Activated CD8-positive, alpha-beta memory T cell treated with anti-CD3 and anti-CD28 coated beads, Interleukin-2, amount 50 U/mL, for 24 hours (primary cell): Measurements from ENCODE around the gene PSMD6.

ENCODE experiments used
- DNase-seq: peaks from one replicate; pipeline ENCODE4 v3.0.0-alpha.2; 2020; ENCODE audit errors: extremely low read depth

PSMD6 gene

DNA sequence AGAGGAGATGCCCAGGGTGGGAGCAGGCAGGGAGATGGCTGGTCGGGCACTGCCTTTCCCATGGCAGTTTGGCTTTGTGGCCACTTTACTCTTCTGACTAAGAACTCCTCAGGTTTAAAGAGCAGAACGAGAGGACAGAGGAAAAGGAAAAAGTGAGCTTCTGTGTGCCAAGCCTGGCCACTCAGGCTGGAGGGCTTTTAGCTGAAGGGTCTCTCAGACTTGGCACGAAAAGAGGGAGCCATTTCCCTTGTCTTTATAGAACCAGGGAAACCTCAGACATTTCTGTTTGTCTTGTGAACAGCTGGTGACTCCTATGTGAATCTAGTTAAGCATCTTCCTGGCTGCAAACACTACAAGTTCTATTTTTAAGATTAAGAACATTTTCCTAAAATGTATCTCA, 23.3 kb upstream of the PSMD6 start:
- no peak for DNase-seq

- DNase-seq = no peak
Observed at GRCh38 chr3:64042952-64043351, 19.7 kb upstream of the PSMD6 start.

GRCh38 chr3:64039981-64040733, 16.9 kb upstream of the PSMD6 start:
- no peak for DNase-seq

GRCh38 chr3:64039332-64039731, 16.0 kb upstream of the PSMD6 start:
- DNase-seq = no peak

DNA sequence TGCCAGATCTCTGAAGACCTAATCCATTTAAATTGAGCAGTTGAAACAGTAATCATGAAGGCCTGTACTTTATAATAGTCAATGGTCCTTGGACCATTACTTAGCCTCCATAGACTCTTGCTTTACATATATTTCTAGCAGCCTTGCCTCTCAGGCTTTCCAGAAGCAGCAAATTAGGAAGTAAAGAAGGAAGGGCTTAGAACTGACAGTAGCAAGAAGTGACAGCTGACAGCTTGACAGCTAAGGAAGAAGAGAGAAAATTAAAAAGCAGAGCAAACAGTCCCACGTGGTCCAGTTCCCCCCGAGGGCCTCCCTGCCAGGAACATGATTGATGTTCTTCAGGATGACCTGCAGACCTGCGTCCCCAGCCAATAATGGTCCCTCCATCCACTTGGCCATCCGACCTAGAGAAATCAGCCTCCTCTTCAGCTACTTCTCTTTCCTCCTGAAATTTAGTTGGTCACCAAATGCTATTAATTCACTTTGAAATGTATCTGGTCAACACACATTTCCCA, 15.0 kb upstream of the PSMD6 start:
- DNase-seq = no peak

DNA sequence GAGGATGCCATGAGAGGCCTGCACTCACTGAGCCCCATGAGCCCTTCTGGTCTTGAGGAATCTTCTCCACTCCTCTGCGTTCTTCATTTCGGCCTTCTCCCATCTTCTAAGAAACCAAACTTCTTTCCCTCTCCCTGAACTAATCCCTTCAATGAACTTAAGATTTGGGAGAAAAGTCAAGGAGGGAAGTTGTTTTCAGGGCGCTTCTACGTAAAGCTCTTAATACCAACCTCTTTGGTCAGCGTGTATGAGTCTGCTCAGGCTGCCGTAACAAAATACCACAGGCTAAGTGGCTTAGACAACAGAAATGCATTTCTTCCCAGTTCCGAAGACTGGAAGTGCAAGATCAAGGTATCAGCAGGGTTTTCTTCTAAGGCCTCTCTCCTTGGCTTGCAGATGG, 13.8 kb upstream of the PSMD6 start:
- no peak for DNase-seq

- DNase-seq = no peak
Observed at GRCh38 chr3:64033069-64033468, 9.8 kb upstream of the PSMD6 start.

GRCh38 chr3:64031540-64032508, 8.5 kb upstream of the PSMD6 start:
- DNase-seq = no peak

- peak; percentile 56 for DNase-seq
Observed at GRCh38 chr3:64030741-64031140, 7.4 kb upstream of the PSMD6 start.

- no peak for DNase-seq
Observed at GRCh38 chr3:64029287-64029686, 6.0 kb upstream of the PSMD6 start.

DNA sequence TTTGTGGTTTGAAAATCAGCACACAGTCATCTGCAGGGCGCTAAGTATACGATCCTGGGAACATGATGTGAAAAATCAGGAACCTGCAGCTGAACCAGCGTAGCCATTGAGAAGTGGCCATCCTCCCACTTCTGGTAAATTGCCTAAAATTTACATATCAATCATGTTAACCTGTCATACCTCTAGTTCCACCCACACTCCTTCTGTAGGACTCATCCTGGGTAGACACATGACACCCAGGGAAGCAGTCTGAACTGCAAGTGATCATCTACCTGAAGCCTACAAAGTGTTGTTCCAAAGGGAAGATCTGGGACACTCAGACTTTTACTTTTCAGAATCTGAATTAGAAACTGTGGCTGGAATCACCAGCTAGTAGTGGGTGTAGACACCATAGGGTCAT, 5.5 kb upstream of the PSMD6 start:
- DNase-seq = no peak

DNA sequence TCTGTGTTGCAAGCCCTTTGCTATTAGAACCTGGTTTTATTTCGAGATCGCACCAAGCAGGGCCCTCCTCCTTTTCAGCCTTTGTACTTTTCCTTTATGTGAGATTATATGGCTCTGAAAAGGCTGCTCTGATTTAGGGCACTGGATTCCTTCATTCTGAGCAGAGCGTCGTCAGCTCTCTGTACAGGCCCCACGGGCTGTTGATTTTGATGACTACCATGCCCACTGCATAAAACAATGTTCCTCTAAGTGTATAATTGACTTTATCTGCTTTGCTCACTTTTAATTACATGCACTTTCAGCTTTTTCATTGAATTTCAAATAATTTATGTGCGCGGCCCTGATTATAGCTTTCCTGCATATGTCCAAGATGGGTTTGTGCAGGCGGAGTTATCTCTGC, 4.4 kb upstream of the PSMD6 start:
- DNase-seq = no peak

DNA sequence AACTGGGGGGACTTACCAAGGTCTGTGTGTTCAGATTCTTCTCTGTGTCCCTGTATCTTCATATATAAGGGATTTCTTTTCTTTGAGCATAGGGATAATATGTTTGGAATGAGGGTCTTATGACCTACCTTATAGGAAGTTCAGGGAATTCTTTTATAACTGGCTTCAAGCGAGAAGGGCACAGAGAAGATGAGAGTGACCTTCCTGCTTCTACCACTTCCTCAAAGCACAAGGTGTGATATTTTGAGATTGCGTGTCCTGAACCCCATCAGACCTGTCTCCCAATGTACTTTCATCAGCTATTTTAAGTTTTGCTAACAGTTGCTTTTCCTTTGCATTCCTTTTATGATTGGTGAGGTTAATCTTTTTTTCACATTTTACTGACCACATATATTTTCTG, 3.1 kb upstream of the PSMD6 start:
- no peak for DNase-seq

GRCh38 chr3:64023861-64024223, 548 bp upstream of the PSMD6 start:
- DNase-seq = no peak

- no peak for DNase-seq
Observed at GRCh38 chr3:64022451-64023186, 675 bp downstream of the PSMD6 start.

DNA sequence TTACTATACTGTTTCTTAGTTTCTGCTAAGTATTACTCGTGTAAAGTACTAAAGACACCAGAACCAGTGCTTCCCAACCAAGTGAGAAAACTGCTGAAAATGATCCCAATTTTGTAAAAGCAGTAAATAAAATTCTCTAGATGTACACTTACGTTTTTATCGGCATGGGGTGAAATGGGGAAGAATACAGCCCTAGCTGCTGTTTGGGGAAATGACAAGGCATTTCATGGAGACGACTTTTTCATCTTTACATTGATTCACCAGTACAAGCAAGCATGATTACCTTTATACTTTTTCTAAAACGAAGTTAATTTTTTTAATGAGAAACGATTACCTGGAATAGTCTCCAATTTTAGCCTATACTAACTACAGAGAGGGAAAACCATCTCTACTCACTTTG, 1.4 kb downstream of the PSMD6 start:
- DNase-seq = no peak

DNA sequence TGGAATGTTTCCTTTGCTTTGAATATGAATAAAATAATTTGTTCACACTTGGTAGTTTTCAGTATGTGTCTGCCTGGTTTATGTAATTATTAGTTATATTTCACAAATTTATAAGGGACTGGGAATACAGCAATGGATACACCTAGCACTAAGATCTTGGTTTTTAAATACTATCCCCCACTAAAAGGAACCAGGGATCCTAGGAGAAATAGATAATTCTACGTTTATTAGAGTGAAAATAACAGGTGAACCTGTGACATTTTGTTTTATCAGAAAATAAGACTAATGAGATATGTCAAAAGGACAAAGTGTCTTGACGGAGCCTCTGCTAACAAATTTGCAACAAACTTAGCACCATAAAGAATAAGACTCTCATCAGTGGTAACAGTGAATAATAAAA, 3.4 kb downstream of the PSMD6 start:
- no peak for DNase-seq

GRCh38 chr3:64019271-64019670, 4.0 kb downstream of the PSMD6 start:
- DNase-seq = no peak

GRCh38 chr3:64016941-64017620, 6.2 kb downstream of the PSMD6 start:
- DNase-seq = no peak

GRCh38 chr3:64011685-64012084, 11.6 kb downstream of the PSMD6 start:
- DNase-seq = no peak

DNA sequence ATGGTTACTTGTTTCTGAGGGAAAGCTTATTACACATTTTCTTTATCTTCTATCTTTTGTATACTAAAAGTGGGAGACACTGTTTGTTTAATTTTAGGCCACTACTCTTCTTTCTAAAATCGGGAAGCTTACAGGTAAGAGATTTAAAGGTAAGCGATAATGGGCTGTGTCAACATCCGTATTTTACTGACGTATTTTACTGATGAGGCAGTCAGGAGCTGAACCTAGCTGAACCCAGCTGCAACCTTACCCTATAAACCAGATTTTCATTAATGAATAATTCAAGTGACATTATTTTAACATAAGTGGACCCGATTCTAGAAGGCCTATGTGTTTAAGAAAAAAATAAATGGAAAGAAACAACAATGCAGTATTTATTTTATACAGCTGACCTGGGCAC, 13.1 kb downstream of the PSMD6 start:
- no peak for DNase-seq

- no peak for DNase-seq
Observed at GRCh38 chr3:64009528-64009927, 13.8 kb downstream of the PSMD6 start.
